ENCODE data around the gene PAM16. TPM values are rescaled to one million over a fixed set of nuclear protein-coding genes. Genes with fewer than 3 reads are reported as not detected.

The PAM16 gene
- total and polyA plus RNA-seq, 8 donors = 4.7 to 218 (median 52.1) TPM

GRCh38 chr16:4313563-4314531 is 37.3 kb downstream of the PAM16 start:
- H3K9me3 ChIP-seq = no peaks in the 10 kb centered on the region
- no peaks in the 10 kb centered on the region for H3K36me3 ChIP-seq
- DNase-seq = peak; percentile 72 to 90
- WGBS, 5 donors = 11 to 26% (median 14%) methylated on average over 23 to 43 of the region's 43 CpGs
- no peak overlapping the region for H3K4me3 ChIP-seq
- peak in 5 of 7 experiments; percentile 22 to 74 (median 55) for TF ChIP-seq CTCF (IDR thresholded peaks at IDR 0.05)
- no peak for TF ChIP-seq POLR2A (IDR thresholded peaks at IDR 0.05)
- H3K27ac ChIP-seq = peak overlapping the region in 4 of 5 donors; percentile 92 to 97 (median 94)
- peaks cover 43 to 63% (median 52%) of the 10 kb centered on the region in 4 donors for H3K4me1 ChIP-seq
- intact Hi-C loops (cut with DNase I; ENCODE audit: low total_unique reads) = no loop called here
- H3K27me3 ChIP-seq = peaks cover 0 to 35% (median 14%) of the 10 kb centered on the region in 3 donors

- Histone ChIP-seq H3K9me3 (no peaks in the 10 kb centered on the region), H3K27me3 (peaks cover 0 to 15% (median 2%) of the 10 kb centered on the region in 3 donors), H3K4me3 (no peak overlapping the region), H3K36me3 (no peaks in the 10 kb centered on the region), H3K27ac (peak overlapping the region in 3 of 5 donors; percentile 31 to 74 (median 57)), H3K4me1 (peaks cover 25 to 49% (median 40%) of the 10 kb centered on the region in 4 donors)
- intact Hi-C loops (cut with DNase I; ENCODE audit: low total_unique reads) = no loop called here
- TF ChIP-seq POLR2AphosphoS5 (IDR thresholded peaks at IDR 0.05) = no peak
- peak in 5 of 7 experiments; percentile 54 to 81 (median 72) for TF ChIP-seq CTCF (IDR thresholded peaks at IDR 0.05)
- TF ChIP-seq POLR2A (IDR thresholded peaks at IDR 0.05) = no peak
- TF ChIP-seq EP300 (IDR thresholded peaks at IDR 0.05) = no peak
- peak; percentile 82 to 87 for DNase-seq
- 18 to 36% (median 26%) methylated on average over 7 to 11 of the region's 11 CpGs for WGBS, 5 donors
These were observed 41.3 kb downstream of the PAM16 start for GRCh38 chr16:4309833-4310266.

GRCh38 chr16:4309102-4309832 is 41.9 kb downstream of the PAM16 start:
- intact Hi-C loops (cut with DNase I; ENCODE audit: low total_unique reads) = no loop called here
- Histone ChIP-seq H3K4me1 (peaks cover 19 to 43% (median 34%) of the 10 kb centered on the region in 4 donors), H3K4me3 (no peak overlapping the region), H3K27ac (peak overlapping the region in 2 of 5 donors; percentile 57 to 74), H3K36me3 (no peaks in the 10 kb centered on the region), H3K27me3 (peaks cover 0 to 9% (median 0%) of the 10 kb centered on the region in 3 donors), H3K9me3 (no peaks in the 10 kb centered on the region)
- 81 to 86% (median 84%) methylated on average over 14 of the region's 14 CpGs for WGBS, 5 donors
- DNase-seq = no peak
- TF ChIP-seq CTCF (IDR thresholded peaks at IDR 0.05) (no peak), EP300 (IDR thresholded peaks at IDR 0.05) (no peak), POLR2AphosphoS5 (IDR thresholded peaks at IDR 0.05) (no peak), POLR2A (IDR thresholded peaks at IDR 0.05) (no peak)
